Measurements from ENCODE around the gene C10orf88. TPM values are rescaled to one million over a fixed set of nuclear protein-coding genes. Genes with fewer than 3 reads are reported as not detected.

C10orf88 gene, protein sequence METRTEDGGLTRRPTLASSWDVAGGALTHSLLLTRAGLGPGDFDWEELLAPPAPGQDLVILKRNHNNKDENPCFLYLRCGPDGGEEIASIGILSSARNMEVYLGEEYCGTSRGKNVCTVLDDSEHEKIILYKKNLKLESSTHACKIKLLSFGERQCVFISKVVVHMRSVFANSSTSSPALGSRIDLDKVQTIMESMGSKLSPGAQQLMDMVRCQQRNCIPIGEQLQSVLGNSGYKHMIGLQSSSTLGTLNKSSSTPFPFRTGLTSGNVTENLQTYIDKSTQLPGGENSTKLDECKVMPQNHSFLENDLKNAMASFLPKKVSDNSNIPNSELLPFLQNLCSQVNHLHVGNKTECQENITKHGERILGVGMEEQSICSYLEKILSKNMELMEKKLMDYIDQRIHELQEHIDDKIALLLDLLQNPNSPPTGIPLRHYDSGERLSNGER
- 8.1 and 13.0 TPM in 2 replicates for total RNA-seq (ENCODE audit: low replicate concordance)
- long read RNA-seq, transcript C10orf88-204 (6 exons, 2,482 nt), result major isoform, 37 of 50 reads
- long read RNA-seq, partial matches to known transcripts, result 9 of 50 reads
- long read RNA-seq, other reads (novel, unspliced or antisense), result 4 of 50 reads

DNA sequence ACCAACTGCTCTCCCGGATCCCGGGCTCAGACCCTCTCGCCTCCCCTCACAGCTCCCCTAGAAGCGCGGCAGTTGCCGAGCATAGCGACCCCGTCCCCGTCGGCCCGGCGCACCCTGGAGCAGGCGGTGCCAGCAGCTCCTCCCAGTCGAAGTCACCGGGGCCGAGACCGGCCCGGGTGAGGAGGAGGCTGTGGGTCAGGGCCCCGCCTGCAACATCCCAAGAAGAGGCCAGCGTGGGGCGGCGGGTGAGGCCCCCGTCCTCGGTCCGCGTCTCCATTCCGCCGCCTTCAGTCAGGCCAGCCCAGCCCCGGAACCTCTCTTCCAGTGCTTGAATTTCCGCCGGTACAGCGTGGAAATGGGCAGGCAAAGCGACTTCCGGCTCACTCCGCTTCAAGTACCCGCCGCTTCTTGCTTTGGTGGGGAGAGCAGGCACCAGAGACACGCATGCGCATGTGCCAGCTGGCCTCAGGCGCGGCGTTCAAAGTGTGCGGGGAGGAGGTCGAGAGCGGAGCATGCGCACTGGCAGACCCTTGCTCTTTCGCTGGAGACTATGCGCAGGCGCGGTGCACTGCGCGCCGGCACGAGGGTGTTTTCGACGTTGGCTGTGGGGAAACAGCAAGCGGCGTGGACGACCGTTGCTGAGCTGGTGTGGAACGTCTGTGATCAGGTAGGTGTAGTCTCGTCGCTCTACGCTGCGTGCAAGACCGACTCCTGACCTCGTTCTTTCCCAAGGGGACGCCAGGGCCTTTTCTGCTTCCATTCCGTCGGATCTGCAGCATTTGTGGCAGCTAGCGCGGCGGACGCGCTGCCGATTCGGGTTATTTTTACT, at the start of gene C10orf88:
Gene C10orf88 (minus strand): TSS at position 326 of the 829 bp plus-strand sequence. CDS start 49 bp downstream, at position 277.
- peak; percentile 98 for DNase-seq (ENCODE audit: extremely low spot score, unreplicated experiment)
- Mint-ChIP-seq H3K27me3 (peaks cover 27% of the 10 kb centered on the region), H3K4me1 (ENCODE audit: unreplicated experiment) (peaks cover 18% of the 10 kb centered on the region), H3K27ac (peak within 1 kb of the TSS; percentile 92), H3K9me3 (no peaks in the 10 kb centered on the region), H3K36me3 (peaks cover 14% of the 10 kb centered on the region), H3K4me3 (peak within 1 kb of the TSS; percentile 97)
- TF ChIP-seq, protein P1, sequence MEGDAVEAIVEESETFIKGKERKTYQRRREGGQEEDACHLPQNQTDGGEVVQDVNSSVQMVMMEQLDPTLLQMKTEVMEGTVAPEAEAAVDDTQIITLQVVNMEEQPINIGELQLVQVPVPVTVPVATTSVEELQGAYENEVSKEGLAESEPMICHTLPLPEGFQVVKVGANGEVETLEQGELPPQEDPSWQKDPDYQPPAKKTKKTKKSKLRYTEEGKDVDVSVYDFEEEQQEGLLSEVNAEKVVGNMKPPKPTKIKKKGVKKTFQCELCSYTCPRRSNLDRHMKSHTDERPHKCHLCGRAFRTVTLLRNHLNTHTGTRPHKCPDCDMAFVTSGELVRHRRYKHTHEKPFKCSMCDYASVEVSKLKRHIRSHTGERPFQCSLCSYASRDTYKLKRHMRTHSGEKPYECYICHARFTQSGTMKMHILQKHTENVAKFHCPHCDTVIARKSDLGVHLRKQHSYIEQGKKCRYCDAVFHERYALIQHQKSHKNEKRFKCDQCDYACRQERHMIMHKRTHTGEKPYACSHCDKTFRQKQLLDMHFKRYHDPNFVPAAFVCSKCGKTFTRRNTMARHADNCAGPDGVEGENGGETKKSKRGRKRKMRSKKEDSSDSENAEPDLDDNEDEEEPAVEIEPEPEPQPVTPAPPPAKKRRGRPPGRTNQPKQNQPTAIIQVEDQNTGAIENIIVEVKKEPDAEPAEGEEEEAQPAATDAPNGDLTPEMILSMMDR (conservative IDR thresholded peaks at IDR 0.05), result no peak

DNA sequence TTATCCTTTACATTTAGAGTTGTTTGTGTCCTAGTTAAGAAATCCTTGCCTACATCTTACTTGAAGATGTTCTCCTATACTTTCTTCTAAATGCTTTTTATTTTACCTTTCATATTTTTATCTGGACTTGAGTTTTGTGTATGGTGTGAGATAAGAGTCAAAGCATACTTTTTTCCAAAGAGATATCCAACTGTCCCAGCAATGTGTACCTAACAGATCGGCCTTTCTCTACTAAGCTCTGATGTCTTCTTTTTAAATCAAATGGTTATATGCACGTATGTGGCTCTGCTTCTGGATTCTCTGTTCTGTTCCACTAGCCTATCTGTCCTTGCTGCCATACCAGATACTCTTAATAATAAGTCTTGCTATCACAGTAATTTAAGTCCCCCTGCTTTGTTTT, 47.3 kb upstream of the C10orf88 start:
- Mint-ChIP-seq H3K36me3 (peaks cover 10% of the 10 kb centered on the region), H3K27me3 (no peaks in the 10 kb centered on the region), H3K4me1 (ENCODE audit: unreplicated experiment) (no peaks in the 10 kb centered on the region), H3K9me3 (no peaks in the 10 kb centered on the region), H3K27ac (no peak overlapping the region), H3K4me3 (no peak overlapping the region)
- DNase-seq (ENCODE audit: extremely low spot score, unreplicated experiment), result no peak
- TF ChIP-seq, protein P1 (conservative IDR thresholded peaks at IDR 0.05), result no peak

DNA sequence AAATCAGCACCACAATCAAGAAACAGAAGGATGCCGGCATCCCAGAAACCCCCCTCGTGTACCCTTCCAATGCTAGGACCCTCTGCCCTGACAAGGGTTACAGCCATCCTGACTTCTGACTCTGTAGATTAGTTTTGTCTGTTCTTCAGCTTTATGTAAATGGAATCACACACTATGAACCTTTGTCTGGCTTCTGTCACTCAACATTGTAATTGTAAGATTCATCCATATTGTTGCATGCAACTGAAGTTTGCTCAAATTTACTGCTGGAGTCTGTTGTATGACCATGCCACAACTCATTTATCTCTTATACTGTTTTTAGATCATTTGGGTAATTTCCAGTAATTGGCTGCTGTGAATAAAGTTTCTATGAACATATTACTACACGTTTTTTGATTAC, 46.1 kb upstream of the C10orf88 start:
- Mint-ChIP-seq H3K27ac (no peak overlapping the region), H3K27me3 (no peaks in the 10 kb centered on the region), H3K4me1 (ENCODE audit: unreplicated experiment) (no peaks in the 10 kb centered on the region), H3K4me3 (no peak overlapping the region), H3K36me3 (peaks cover 13% of the 10 kb centered on the region), H3K9me3 (no peaks in the 10 kb centered on the region)
- TF ChIP-seq, protein P1 (conservative IDR thresholded peaks at IDR 0.05), result no peak
- DNase-seq (ENCODE audit: extremely low spot score, unreplicated experiment), result no peak

DNA sequence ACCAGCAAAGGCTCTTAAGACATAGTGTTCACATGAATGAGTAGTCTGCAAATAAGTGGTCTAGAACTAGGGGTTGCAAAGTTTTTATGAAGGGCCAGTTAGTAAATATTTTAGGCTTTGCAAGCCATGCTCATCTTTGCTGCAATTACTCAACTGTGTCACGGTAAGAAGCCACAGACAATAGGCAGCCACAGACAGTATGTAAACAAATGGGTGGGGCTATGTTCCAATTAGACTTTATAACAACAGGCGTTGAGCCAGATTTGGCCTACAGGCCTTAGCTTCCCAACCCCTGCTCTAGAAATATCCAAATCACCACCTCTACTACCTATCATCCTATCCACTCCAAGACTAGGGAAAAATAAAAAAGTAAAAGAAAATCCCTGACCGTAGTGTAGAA, 45.3 kb upstream of the C10orf88 start:
- Mint-ChIP-seq H3K4me1 (ENCODE audit: unreplicated experiment) (no peaks in the 10 kb centered on the region), H3K36me3 (peaks cover 14% of the 10 kb centered on the region), H3K27ac (no peak overlapping the region), H3K4me3 (no peak overlapping the region), H3K9me3 (no peaks in the 10 kb centered on the region), H3K27me3 (no peaks in the 10 kb centered on the region)
- TF ChIP-seq, protein P1 (conservative IDR thresholded peaks at IDR 0.05), result no peak
- DNase-seq (ENCODE audit: extremely low spot score, unreplicated experiment), result no peak

DNA sequence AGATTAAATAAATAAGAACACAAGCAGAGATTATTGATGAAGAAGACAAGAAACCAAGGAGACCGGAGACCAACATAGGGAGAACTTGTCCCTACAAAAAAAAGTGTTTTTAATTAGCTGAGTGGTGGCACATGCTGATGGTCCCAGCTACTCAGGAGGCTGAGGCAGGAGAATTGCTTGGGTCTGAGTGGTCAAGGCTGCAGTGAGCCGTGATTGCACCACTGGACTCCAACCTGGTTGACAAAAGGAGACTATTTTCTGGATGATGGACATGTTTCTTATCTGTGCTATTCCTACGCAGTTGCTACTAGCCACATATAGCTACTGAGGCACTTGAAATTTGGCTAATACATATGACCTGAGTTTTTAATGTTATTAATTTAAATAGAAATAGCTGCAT, 44.9 kb upstream of the C10orf88 start:
- no peak overlapping the region for H3K27ac Mint-ChIP-seq

More for the DNA sequence above, 44.9 kb upstream of the C10orf88 start:
- Mint-ChIP-seq H3K4me3 (no peak overlapping the region), H3K4me1 (ENCODE audit: unreplicated experiment) (no peaks in the 10 kb centered on the region), H3K9me3 (no peaks in the 10 kb centered on the region), H3K27me3 (no peaks in the 10 kb centered on the region), H3K36me3 (peaks cover 16% of the 10 kb centered on the region)
- DNase-seq (ENCODE audit: extremely low spot score, unreplicated experiment), result no peak
- TF ChIP-seq, protein P1 (conservative IDR thresholded peaks at IDR 0.05), result no peak
